GM12878 (cell line): ENCODE results near the gene IL1RAPL1. TPM values are rescaled to one million over a fixed set of nuclear protein-coding genes. Genes with fewer than 3 reads are reported as not detected.

ENCODE experiments used
- ATAC-seq: fragments of 200-7000 bp; cut with Tn5 transposase; 3 replicates; pipeline ENCODE4 v1.9.1; 2020; ENCODE audit warnings: mild to moderate bottlenecking, moderate library complexity
- BruUV-seq: library from RNA; stranded (reverse); fragments of 400-500 nt; replicated peaks from 2 replicates; lab custom pipeline; 2021; lab: Mats Ljungman, UMichigan
- CTCF ChIA-PET: fragments of 300-600 bp; sonication (Branson Sonifier 250); formaldehyde crosslinking; extraction: SDS; loops from one replicate; lab custom pipeline; 2021; ENCODE audit warnings: inconsistent platforms; lab: Yijun Ruan, JAX
- POLR2A ChIA-PET: fragments of 350-600 bp; formaldehyde crosslinking; extraction: SDS; loops from one replicate; lab custom pipeline; 2021; ENCODE audit warnings: inconsistent platforms; lab: Charles Lee
- RAD21 ChIA-PET: fragments of 300-600 bp; sonication (Branson Sonifier 250); formaldehyde crosslinking; loops from one replicate; lab custom pipeline; 2023; ENCODE audit warnings: antibody characterized with exemption; ENCODE audit not compliant: unreplicated experiment; lab: Charles Lee
- SMC1A ChIA-PET: fragments of 300-600 bp; sonication (Branson Sonifier 250); formaldehyde crosslinking; loops from one replicate; lab custom pipeline; 2023; ENCODE audit not compliant: unreplicated experiment, uncharacterized antibody; lab: Charles Lee
- DNase-seq: peaks from one replicate; pipeline ENCODE4 v3.0.0-alpha.2; 2011; ENCODE audit warnings: low read depth, low spot score
- FAIRE-seq: peaks from 3 replicates; lab custom pipeline; 2011; peaks lifted over from hg19 to GRCh38; lab: Jason Lieb, UNC
- H2AFZ ChIP-seq: 2 replicates; pipeline ENCODE4 v1.6.0; 2011; ENCODE audit warnings: low read depth, low read length, control low read depth; ENCODE audit not compliant: control insufficient read depth
- H3K27ac ChIP-seq: 2 replicates; pipeline ENCODE4 v1.5.1; 2011; ENCODE audit warnings: control low read depth; ENCODE audit not compliant: control insufficient read depth, insufficient read depth
- H3K27me3 ChIP-seq, 2 experiments: replicated peaks in 1 of 2; 2 replicates each; pipeline versions ENCODE4 v1.6.0 to v1.6.1; 2011; ENCODE audit warnings: low read length in 1 of 2; ENCODE audit not compliant: control insufficient read depth in 2 of 2, insufficient read depth in 2 of 2
- H3K36me3 ChIP-seq, 2 experiments: 2 replicates each; pipeline ENCODE4 v1.5.1; 2011; ENCODE audit warnings: low read length in 1 of 2; ENCODE audit not compliant: control insufficient read depth in 2 of 2, insufficient read depth in 2 of 2
- H3K4me1 ChIP-seq: 2 replicates; pipeline ENCODE4 v1.6.1; 2011; ENCODE audit warnings: mild to moderate bottlenecking, low read length, moderate library complexity, mixed read lengths; ENCODE audit not compliant: control insufficient read depth, insufficient read depth
- H3K4me2 ChIP-seq: 2 replicates; pipeline ENCODE4 v1.6.0; 2011; ENCODE audit warnings: control low read depth; ENCODE audit not compliant: control insufficient read depth, insufficient read depth
- H3K4me3 ChIP-seq: fragments of 200-600 bp; sonication (generic); 2 replicates; pipeline ENCODE4 v1.5.1; 2016
- H3K79me2 ChIP-seq: 2 replicates; pipeline ENCODE4 v1.6.0; 2011; ENCODE audit warnings: low read length; ENCODE audit not compliant: control insufficient read depth, insufficient read depth
- H3K9ac ChIP-seq: 2 replicates; pipeline ENCODE4 v1.8.0; 2011; ENCODE audit warnings: low read length, control low read depth, mixed read lengths; ENCODE audit not compliant: control insufficient read depth, insufficient read depth
- H3K9me3 ChIP-seq: replicated peaks from 3 replicates; pipeline ENCODE4 v1.5.1; 2011; ENCODE audit warnings: mild to moderate bottlenecking, low read length; ENCODE audit not compliant: control insufficient read depth, insufficient read depth
- H4K20me1 ChIP-seq: 2 replicates; pipeline ENCODE4 v1.6.0; 2011; ENCODE audit not compliant: control insufficient read depth, insufficient read depth
- CREB1 ChIP-seq: IDR thresholded peaks from 2 replicates; pipeline ENCODE4 v1.6.1; 2012; ENCODE audit warnings: low read depth, mild to moderate bottlenecking, inconsistent platforms
- CREM ChIP-seq: IDR thresholded peaks from 2 replicates; pipeline ENCODE4 v1.6.1; 2014; ENCODE audit warnings: antibody characterized with exemption, low read depth
- EZH2 ChIP-seq: IDR thresholded peaks from 2 replicates; pipeline ENCODE4 v1.6.1; 2012; ENCODE audit warnings: low read depth, mild to moderate bottlenecking, control low read depth, inconsistent platforms, low read length, borderline replicate concordance; ENCODE audit not compliant: control insufficient read depth
- HDAC6 ChIP-seq: fragments of 200-600 bp; sonication (generic); IDR thresholded peaks from one replicate; pipeline ENCODE4 v1.8.0; 2017; ENCODE audit warnings: antibody characterized with exemption; ENCODE audit not compliant: unreplicated experiment
- IKZF2 ChIP-seq, 2 experiments: fragments of 450-650 bp; IDR thresholded peaks; 2 replicates each; pipeline ENCODE4 v1.6.1; 2017; ENCODE audit warnings: mild to moderate bottlenecking in 2 of 2, moderate library complexity in 2 of 2
- NRF1 ChIP-seq: conservative IDR thresholded peaks from 2 replicates; pipeline ENCODE4 v1.6.1; 2011; ENCODE audit warnings: mild to moderate bottlenecking, low read depth, low read length, improper control_type of control experiment
- ZZZ3 ChIP-seq: IDR thresholded peaks from 2 replicates; pipeline ENCODE4 v1.6.1; 2011; ENCODE audit warnings: low read depth; ENCODE audit not compliant: control insufficient read depth, insufficient read length
- in situ Hi-C: fragments of 300-500 bp; cut with MboI; formaldehyde crosslinking; loops from 9 replicates; pipeline ENCODE4 v1.14.3; 2018; ENCODE audit warnings: mixed read lengths
- intact Hi-C: fragments of 100-400 bp; cut with micrococcal nuclease; formaldehyde crosslinking; loops from one replicate; pipeline ENCODE4 v1.14.2; 2022; ENCODE audit not compliant: unreplicated experiment
- polyA plus RNA-seq, 11 experiments: library from polyadenylated mRNA; depleted of rRNA in 4 of 11; unstranded in 6 of 11; stranded (reverse) in 5 of 11; fragments of >200 nt; fragmentation: Nextera tagmentation in 4 of 11; fragmentation: Illumina TruSeq in 1 of 11; extraction: Ambion mirVana in 4 of 11; extraction: Trizol in 1 of 11; gene quantifications; 1 replicate in 1 of 11; 2 replicates in 10 of 11; pipeline versions ENCODE4 v1.2.1 to v1.2.3, GENCODE V29; 2011 to 2016; ENCODE audit warnings: inconsistent platforms in 2 of 11, missing spikeins in 2 of 11, low read depth in 1 of 11
- total RNA-seq, 4 experiments: library from RNA; depleted of rRNA in 3 of 4; stranded (reverse); fragments of >200 nt in 3 of 4; fragmentation: Illumina TruSeq in 1 of 4; extraction: Trizol in 1 of 4; gene quantifications; 2 replicates each; pipeline versions ENCODE4 v1.2.1 to v1.2.3, GENCODE V29; 2013 to 2021
- TF ChIP-seq, protein P1 (sequence below): fragments of 450-650 bp; IDR thresholded peaks from 2 replicates; pipeline ENCODE4 v1.6.1; 2018; ENCODE audit warnings: borderline replicate concordance, mild to moderate bottlenecking; ENCODE audit not compliant: partially characterized antibody
- TF ChIP-seq, protein P2 (sequence below): fragments of 150-350 bp; IDR thresholded peaks from 2 replicates; pipeline ENCODE4 v1.6.1; 2014; ENCODE audit warnings: mild to moderate bottlenecking, low read depth, low read length
- TF ChIP-seq, protein P3 (sequence below): IDR thresholded peaks from 2 replicates; pipeline ENCODE4 v1.6.1; 2012; ENCODE audit warnings: improper control_type of control experiment, low read depth, low read length; ENCODE audit not compliant: insufficient replicate concordance
- TF ChIP-seq, protein P4 (sequence below): IDR thresholded peaks from 2 replicates; pipeline ENCODE4 v1.6.1; 2011; ENCODE audit warnings: borderline replicate concordance, low read depth, mild to moderate bottlenecking, moderate library complexity, mixed read lengths, low read length; ENCODE audit not compliant: insufficient read depth; ENCODE audit errors: extremely low read length
- TF ChIP-seq, protein P5 (sequence below): IDR thresholded peaks from 2 replicates; pipeline ENCODE4 v1.6.1; 2011; ENCODE audit warnings: borderline replicate concordance, low read depth, mild to moderate bottlenecking, moderate library complexity, low read length; ENCODE audit not compliant: insufficient read depth, poor library complexity, severe bottlenecking

The IL1RAPL1 gene
- total and polyA plus RNA-seq, 10 of the 15 experiments (the other 5 are each of a cell fraction or from before 2014, with no cell fraction given) = not detected

DNA sequence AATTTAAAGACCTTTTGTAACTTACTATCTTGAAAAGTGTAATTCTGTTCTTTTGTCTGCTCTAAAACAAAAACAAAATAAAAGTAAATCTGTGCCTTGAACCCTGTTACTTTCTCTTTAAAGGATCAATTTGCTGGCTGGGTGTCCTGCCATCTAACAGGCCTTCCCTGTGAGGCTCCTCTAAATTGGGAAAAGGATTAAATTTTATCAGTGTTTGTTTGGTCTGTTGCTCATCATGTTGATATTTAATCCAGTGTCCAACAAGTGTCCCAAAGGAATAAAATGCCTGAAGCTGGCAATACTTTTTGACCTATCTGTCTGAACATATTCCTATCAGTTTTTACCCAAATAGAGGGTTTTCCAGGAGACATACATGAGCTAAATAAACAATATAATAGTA, 688.7 kb downstream of the IL1RAPL1 start:
- intact Hi-C loops (no loop called here), in situ Hi-C loops (no loop called here)
- H3K4me1 ChIP-seq = no peaks in the 10 kb centered on the region
- no peak for FAIRE-seq
- no peak overlapping the region for H3K9ac ChIP-seq
- DNase-seq = no peak
- no peak for ATAC-seq
- H3K27me3 ChIP-seq = no peaks in the 10 kb centered on the region
- no peaks in the 10 kb centered on the region for H4K20me1 ChIP-seq
- POLR2A ChIA-PET = no interaction called here
- RAD21 ChIA-PET = no interaction called here
- H3K79me2 ChIP-seq = no peaks in the 10 kb centered on the region
- CTCF ChIA-PET = interaction anchor here (0.9 kb wide), 1 partner anchor 9 kb away, joined by 3 read pairs; no protein-coding TSS in a partner anchor
- no peak overlapping the region for H3K4me2 ChIP-seq
- no peak overlapping the region for H3K27ac ChIP-seq
- no peaks in the 10 kb centered on the region for H3K36me3 ChIP-seq
- no peak overlapping the region for H2AFZ ChIP-seq
- BruUV-seq = no TSS peak
- SMC1A ChIA-PET = no interaction called here
- TF ChIP-seq, protein P1, sequence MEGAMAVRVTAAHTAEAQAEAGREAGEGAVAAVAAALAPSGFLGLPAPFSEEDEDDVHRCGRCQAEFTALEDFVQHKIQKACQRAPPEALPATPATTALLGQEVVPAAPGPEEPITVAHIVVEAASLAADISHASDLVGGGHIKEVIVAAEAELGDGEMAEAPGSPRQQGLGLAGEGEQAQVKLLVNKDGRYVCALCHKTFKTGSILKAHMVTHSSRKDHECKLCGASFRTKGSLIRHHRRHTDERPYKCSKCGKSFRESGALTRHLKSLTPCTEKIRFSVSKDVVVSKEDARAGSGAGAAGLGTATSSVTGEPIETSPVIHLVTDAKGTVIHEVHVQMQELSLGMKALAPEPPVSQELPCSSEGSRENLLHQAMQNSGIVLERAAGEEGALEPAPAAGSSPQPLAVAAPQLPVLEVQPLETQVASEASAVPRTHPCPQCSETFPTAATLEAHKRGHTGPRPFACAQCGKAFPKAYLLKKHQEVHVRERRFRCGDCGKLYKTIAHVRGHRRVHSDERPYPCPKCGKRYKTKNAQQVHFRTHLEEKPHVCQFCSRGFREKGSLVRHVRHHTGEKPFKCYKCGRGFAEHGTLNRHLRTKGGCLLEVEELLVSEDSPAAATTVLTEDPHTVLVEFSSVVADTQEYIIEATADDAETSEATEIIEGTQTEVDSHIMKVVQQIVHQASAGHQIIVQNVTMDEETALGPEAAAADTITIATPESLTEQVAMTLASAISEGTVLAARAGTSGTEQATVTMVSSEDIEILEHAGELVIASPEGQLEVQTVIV = no peak
- no peak for TF ChIP-seq NRF1
- no peak for TF ChIP-seq EZH2
- TF ChIP-seq, protein P2, sequence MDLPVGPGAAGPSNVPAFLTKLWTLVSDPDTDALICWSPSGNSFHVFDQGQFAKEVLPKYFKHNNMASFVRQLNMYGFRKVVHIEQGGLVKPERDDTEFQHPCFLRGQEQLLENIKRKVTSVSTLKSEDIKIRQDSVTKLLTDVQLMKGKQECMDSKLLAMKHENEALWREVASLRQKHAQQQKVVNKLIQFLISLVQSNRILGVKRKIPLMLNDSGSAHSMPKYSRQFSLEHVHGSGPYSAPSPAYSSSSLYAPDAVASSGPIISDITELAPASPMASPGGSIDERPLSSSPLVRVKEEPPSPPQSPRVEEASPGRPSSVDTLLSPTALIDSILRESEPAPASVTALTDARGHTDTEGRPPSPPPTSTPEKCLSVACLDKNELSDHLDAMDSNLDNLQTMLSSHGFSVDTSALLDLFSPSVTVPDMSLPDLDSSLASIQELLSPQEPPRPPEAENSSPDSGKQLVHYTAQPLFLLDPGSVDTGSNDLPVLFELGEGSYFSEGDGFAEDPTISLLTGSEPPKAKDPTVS = no peak
- no peak for TF ChIP-seq ZZZ3
- TF ChIP-seq, protein P3, sequence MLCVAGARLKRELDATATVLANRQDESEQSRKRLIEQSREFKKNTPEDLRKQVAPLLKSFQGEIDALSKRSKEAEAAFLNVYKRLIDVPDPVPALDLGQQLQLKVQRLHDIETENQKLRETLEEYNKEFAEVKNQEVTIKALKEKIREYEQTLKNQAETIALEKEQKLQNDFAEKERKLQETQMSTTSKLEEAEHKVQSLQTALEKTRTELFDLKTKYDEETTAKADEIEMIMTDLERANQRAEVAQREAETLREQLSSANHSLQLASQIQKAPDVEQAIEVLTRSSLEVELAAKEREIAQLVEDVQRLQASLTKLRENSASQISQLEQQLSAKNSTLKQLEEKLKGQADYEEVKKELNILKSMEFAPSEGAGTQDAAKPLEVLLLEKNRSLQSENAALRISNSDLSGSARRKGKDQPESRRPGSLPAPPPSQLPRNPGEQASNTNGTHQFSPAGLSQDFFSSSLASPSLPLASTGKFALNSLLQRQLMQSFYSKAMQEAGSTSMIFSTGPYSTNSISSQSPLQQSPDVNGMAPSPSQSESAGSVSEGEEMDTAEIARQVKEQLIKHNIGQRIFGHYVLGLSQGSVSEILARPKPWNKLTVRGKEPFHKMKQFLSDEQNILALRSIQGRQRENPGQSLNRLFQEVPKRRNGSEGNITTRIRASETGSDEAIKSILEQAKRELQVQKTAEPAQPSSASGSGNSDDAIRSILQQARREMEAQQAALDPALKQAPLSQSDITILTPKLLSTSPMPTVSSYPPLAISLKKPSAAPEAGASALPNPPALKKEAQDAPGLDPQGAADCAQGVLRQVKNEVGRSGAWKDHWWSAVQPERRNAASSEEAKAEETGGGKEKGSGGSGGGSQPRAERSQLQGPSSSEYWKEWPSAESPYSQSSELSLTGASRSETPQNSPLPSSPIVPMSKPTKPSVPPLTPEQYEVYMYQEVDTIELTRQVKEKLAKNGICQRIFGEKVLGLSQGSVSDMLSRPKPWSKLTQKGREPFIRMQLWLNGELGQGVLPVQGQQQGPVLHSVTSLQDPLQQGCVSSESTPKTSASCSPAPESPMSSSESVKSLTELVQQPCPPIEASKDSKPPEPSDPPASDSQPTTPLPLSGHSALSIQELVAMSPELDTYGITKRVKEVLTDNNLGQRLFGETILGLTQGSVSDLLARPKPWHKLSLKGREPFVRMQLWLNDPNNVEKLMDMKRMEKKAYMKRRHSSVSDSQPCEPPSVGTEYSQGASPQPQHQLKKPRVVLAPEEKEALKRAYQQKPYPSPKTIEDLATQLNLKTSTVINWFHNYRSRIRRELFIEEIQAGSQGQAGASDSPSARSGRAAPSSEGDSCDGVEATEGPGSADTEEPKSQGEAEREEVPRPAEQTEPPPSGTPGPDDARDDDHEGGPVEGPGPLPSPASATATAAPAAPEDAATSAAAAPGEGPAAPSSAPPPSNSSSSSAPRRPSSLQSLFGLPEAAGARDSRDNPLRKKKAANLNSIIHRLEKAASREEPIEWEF = no peak
- no peak for TF ChIP-seq CREM
- TF ChIP-seq, protein P4, sequence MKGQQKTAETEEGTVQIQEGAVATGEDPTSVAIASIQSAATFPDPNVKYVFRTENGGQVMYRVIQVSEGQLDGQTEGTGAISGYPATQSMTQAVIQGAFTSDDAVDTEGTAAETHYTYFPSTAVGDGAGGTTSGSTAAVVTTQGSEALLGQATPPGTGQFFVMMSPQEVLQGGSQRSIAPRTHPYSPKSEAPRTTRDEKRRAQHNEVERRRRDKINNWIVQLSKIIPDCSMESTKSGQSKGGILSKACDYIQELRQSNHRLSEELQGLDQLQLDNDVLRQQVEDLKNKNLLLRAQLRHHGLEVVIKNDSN = no peak
- no peak for TF ChIP-seq CREB1
- TF ChIP-seq HDAC6 = no peak
- TF ChIP-seq, protein P5, sequence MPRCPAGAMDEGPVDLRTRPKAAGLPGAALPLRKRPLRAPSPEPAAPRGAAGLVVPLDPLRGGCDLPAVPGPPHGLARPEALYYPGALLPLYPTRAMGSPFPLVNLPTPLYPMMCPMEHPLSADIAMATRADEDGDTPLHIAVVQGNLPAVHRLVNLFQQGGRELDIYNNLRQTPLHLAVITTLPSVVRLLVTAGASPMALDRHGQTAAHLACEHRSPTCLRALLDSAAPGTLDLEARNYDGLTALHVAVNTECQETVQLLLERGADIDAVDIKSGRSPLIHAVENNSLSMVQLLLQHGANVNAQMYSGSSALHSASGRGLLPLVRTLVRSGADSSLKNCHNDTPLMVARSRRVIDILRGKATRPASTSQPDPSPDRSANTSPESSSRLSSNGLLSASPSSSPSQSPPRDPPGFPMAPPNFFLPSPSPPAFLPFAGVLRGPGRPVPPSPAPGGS = no peak
- TF ChIP-seq IKZF2 (IDR thresholded peaks at IDR 0.05) = no peak
- no peak overlapping the region for H3K4me3 ChIP-seq
- H3K9me3 ChIP-seq = no peaks in the 10 kb centered on the region
